Stomach (tissue), 4 donors: ENCODE data around the gene ENOX1.

Source experiments
- CTCF ChIP-seq, 7 experiments: fragments of 450-650 bp in 4 of 7; fragments of 200-600 bp in 3 of 7; sonication (generic) in 3 of 7; IDR thresholded peaks; one replicate each; pipeline ENCODE4 v1.5.1; 2016 to 2019; ENCODE audit warnings: antibody characterized with exemption in 7 of 7, control low read depth in 2 of 7, mild to moderate bottlenecking in 1 of 7
- POLR2A ChIP-seq, 4 donors: fragments of 450-650 bp; IDR thresholded peaks; one replicate each; pipeline ENCODE4 v1.6.1; 2016; ENCODE audit warnings: antibody characterized with exemption in 4 of 4, control low read depth in 2 of 4, mild to moderate bottlenecking in 1 of 4, moderate library complexity in 1 of 4

- TF ChIP-seq CTCF (IDR thresholded peaks at IDR 0.05) (no peak), POLR2A (IDR thresholded peaks at IDR 0.05) (no peak)
These were observed 590.6 kb downstream of the ENOX1 start for GRCh38 chr13:43196086-43196621.
